Epithelial cell of prostate (primary cell): ENCODE measurements around the gene PLCH2.
"Not testable (repeated sequence)": the region's sequence is repeated elsewhere in the genome, so short reads cannot be mapped to it uniquely, and the experiment has no call there.

Experiments
- DNase-seq: peaks from one replicate; pipeline ENCODE4 v3.0.0-alpha.2; 2011; ENCODE audit warnings: low read depth, low spot score
- H3K27ac ChIP-seq: fragments of 450-650 bp; 2 replicates; pipeline ENCODE4 v1.5.1; 2017; ENCODE audit warnings: mild to moderate bottlenecking

PLCH2 gene

GRCh38 chr1:2538376-2538775 lies 62.3 kb downstream of the PLCH2 start:
- H3K27ac ChIP-seq: no peak overlapping the region
- no peak for DNase-seq

GRCh38 chr1:2538872-2539271 lies 62.8 kb downstream of the PLCH2 start:
- DNase-seq: no peak
- H3K27ac ChIP-seq: no peak overlapping the region

- no peak overlapping the region for H3K27ac ChIP-seq
- DNase-seq: no peak
These were observed 63.3 kb downstream of the PLCH2 start for GRCh38 chr1:2539312-2539907.

GRCh38 chr1:2540816-2541492 lies 64.9 kb downstream of the PLCH2 start:
- no peak overlapping the region for H3K27ac ChIP-seq
- DNase-seq: no peak

- H3K27ac ChIP-seq: no peak overlapping the region
- no peak for DNase-seq
These were observed 65.6 kb downstream of the PLCH2 start for GRCh38 chr1:2541619-2542245.

- no peak for DNase-seq
- H3K27ac ChIP-seq: no peak overlapping the region
These were observed 66.3 kb downstream of the PLCH2 start for GRCh38 chr1:2542246-2542915.

- H3K27ac ChIP-seq: no peak overlapping the region
- no peak for DNase-seq
These were observed 67.5 kb downstream of the PLCH2 start for GRCh38 chr1:2543543-2544092.

GRCh38 chr1:2544093-2544874 lies 68.2 kb downstream of the PLCH2 start:
- no peak overlapping the region for H3K27ac ChIP-seq

GRCh38 chr1:2544875-2545640 lies 69.0 kb downstream of the PLCH2 start:
- no peak overlapping the region for H3K27ac ChIP-seq
- DNase-seq: no peak

More at GRCh38 chr1:2544093-2544874, 68.2 kb downstream of the PLCH2 start:
- DNase-seq: no peak

GRCh38 chr1:2545754-2546514 lies 69.8 kb downstream of the PLCH2 start:
- H3K27ac ChIP-seq: peak overlapping the region; percentile 85
- DNase-seq: peak; percentile 3

- DNase-seq: peak; percentile 43
- peak overlapping the region; percentile 85 for H3K27ac ChIP-seq
These were observed 70.6 kb downstream of the PLCH2 start for GRCh38 chr1:2546515-2547209.

- H3K27ac ChIP-seq: peak overlapping the region; percentile 85
- no peak for DNase-seq
These were observed 71.3 kb downstream of the PLCH2 start for GRCh38 chr1:2547210-2548067.

- DNase-seq: peak; percentile 31
- H3K27ac ChIP-seq: peak overlapping the region; percentile 85
These were observed 72.0 kb downstream of the PLCH2 start for GRCh38 chr1:2548068-2548589.

GRCh38 chr1:2549367-2550029 lies 73.4 kb downstream of the PLCH2 start:
- peak overlapping the region; percentile 85 for H3K27ac ChIP-seq
- DNase-seq: not testable (repeated sequence)

GRCh38 chr1:2550309-2550861 lies 74.3 kb downstream of the PLCH2 start:
- H3K27ac ChIP-seq, DNase-seq: not testable (repeated sequence)

GRCh38 chr1:2551544-2551943 lies 75.5 kb downstream of the PLCH2 start:
- DNase-seq, H3K27ac ChIP-seq: not testable (repeated sequence)
